ENCODE data around the gene CTNNA3.

GRCh38 chr10:66748217-66748616 is 947.8 kb downstream of the CTNNA3 start:
- TF ChIP-seq CTCF (IDR thresholded peaks at IDR 0.05; ENCODE audit: poor library complexity, severe bottlenecking) (peak; percentile 41), POLR2AphosphoS5 (IDR thresholded peaks at IDR 0.05) (no peak)
